T-helper 1 cell treated with Interleukin-12 subunit alpha and Interleukin-12 subunit beta and Interleukin-4 antibody, amounts not matched to agents 30 μg/mL and 1 μg/mL, for 36 hours (primary cell): ENCODE results near the gene FANCI.
A peak's percentile ranks its signal among the peaks of the same experiment; 100 is the strongest.

Source experiments
- H3K27ac Mint-ChIP-seq: one replicate; pipeline ENCODE4 v1.8.0; 2021; ENCODE audit warnings: mild to moderate bottlenecking, mixed read lengths
- H3K27me3 Mint-ChIP-seq: one replicate; pipeline ENCODE4 v1.8.0; 2021; ENCODE audit warnings: low read depth, mixed read lengths
- H3K36me3 Mint-ChIP-seq: one replicate; pipeline ENCODE4 v1.8.0; 2021; ENCODE audit warnings: low read depth, mixed read lengths
- H3K4me1 Mint-ChIP-seq: one replicate; pipeline ENCODE4 v1.8.0; 2021; ENCODE audit warnings: low read depth, mixed read lengths
- H3K4me3 Mint-ChIP-seq: one replicate; pipeline ENCODE4 v1.8.0; 2021; ENCODE audit warnings: mild to moderate bottlenecking, moderate library complexity, mixed read lengths
- H3K9me3 Mint-ChIP-seq: one replicate; pipeline ENCODE4 v1.8.0; 2021; ENCODE audit warnings: mixed read lengths

FANCI gene

GRCh38 chr15:89327113-89327512, 83.3 kb downstream of the FANCI start:
- H3K9me3 Mint-ChIP-seq = no peaks in the 10 kb centered on the region
- no peak overlapping the region for H3K4me3 Mint-ChIP-seq
- H3K27ac Mint-ChIP-seq = no peak overlapping the region
- H3K27me3 Mint-ChIP-seq = no peaks in the 10 kb centered on the region
- H3K36me3 Mint-ChIP-seq = peaks cover 78% of the 10 kb centered on the region
- H3K4me1 Mint-ChIP-seq = peaks cover 46% of the 10 kb centered on the region

- Mint-ChIP-seq H3K9me3 (no peaks in the 10 kb centered on the region), H3K4me3 (peak overlapping the region; percentile 53), H3K36me3 (peaks cover 73% of the 10 kb centered on the region), H3K4me1 (peaks cover 51% of the 10 kb centered on the region), H3K27me3 (no peaks in the 10 kb centered on the region), H3K27ac (peak overlapping the region; percentile 86)
These were observed 84.8 kb downstream of the FANCI start for GRCh38 chr15:89328398-89329254.

- H3K27me3 Mint-ChIP-seq = no peaks in the 10 kb centered on the region
- H3K9me3 Mint-ChIP-seq = no peaks in the 10 kb centered on the region
- H3K4me3 Mint-ChIP-seq = peak overlapping the region; percentile 53
- H3K36me3 Mint-ChIP-seq = peaks cover 66% of the 10 kb centered on the region
- peak overlapping the region; percentile 86 for H3K27ac Mint-ChIP-seq
- peaks cover 51% of the 10 kb centered on the region for H3K4me1 Mint-ChIP-seq
These were observed 85.7 kb downstream of the FANCI start for GRCh38 chr15:89329329-89330084.

- peak overlapping the region; percentile 53 for H3K4me3 Mint-ChIP-seq
- H3K27ac Mint-ChIP-seq = peak overlapping the region; percentile 86
- peaks cover 51% of the 10 kb centered on the region for H3K4me1 Mint-ChIP-seq
- peaks cover 5% of the 10 kb centered on the region for H3K27me3 Mint-ChIP-seq
- peaks cover 65% of the 10 kb centered on the region for H3K36me3 Mint-ChIP-seq
- H3K9me3 Mint-ChIP-seq = no peaks in the 10 kb centered on the region
These were observed 86.3 kb downstream of the FANCI start for GRCh38 chr15:89330119-89330518.

GRCh38 chr15:89330881-89331595, 87.3 kb downstream of the FANCI start:
- Mint-ChIP-seq H3K27ac (peak overlapping the region; percentile 86), H3K27me3 (peaks cover 6% of the 10 kb centered on the region), H3K9me3 (no peaks in the 10 kb centered on the region), H3K4me1 (peaks cover 58% of the 10 kb centered on the region), H3K4me3 (peak overlapping the region; percentile 53), H3K36me3 (peaks cover 59% of the 10 kb centered on the region)

GRCh38 chr15:89332446-89332845, 88.7 kb downstream of the FANCI start:
- H3K27ac Mint-ChIP-seq = peak overlapping the region; percentile 41
- H3K36me3 Mint-ChIP-seq = peaks cover 48% of the 10 kb centered on the region
- H3K9me3 Mint-ChIP-seq = no peaks in the 10 kb centered on the region
- H3K27me3 Mint-ChIP-seq = peaks cover 6% of the 10 kb centered on the region
- peaks cover 55% of the 10 kb centered on the region for H3K4me1 Mint-ChIP-seq
- H3K4me3 Mint-ChIP-seq = peak overlapping the region; percentile 81

- Mint-ChIP-seq H3K27ac (peak overlapping the region; percentile 59), H3K4me3 (peak overlapping the region; percentile 85), H3K27me3 (peaks cover 6% of the 10 kb centered on the region), H3K9me3 (no peaks in the 10 kb centered on the region), H3K4me1 (peaks cover 53% of the 10 kb centered on the region), H3K36me3 (peaks cover 42% of the 10 kb centered on the region)
These were observed 89.5 kb downstream of the FANCI start for GRCh38 chr15:89333011-89333860.

- Mint-ChIP-seq H3K27ac (peak overlapping the region; percentile 59), H3K36me3 (peaks cover 42% of the 10 kb centered on the region), H3K4me3 (peak overlapping the region; percentile 85), H3K9me3 (no peaks in the 10 kb centered on the region), H3K4me1 (peaks cover 51% of the 10 kb centered on the region), H3K27me3 (peaks cover 6% of the 10 kb centered on the region)
These were observed 90.3 kb downstream of the FANCI start for GRCh38 chr15:89333959-89334509.

GRCh38 chr15:89334510-89335297, 90.9 kb downstream of the FANCI start, which contains the start of gene POLG:
POLG (minus strand) TSS chr15:89334824; CDS start chr15:89333754, 1,070 bp downstream.
- peaks cover 35% of the 10 kb centered on the region for H3K36me3 Mint-ChIP-seq

GRCh38 chr15:89335298-89336041, 91.7 kb downstream of the FANCI start:
- H3K4me1 Mint-ChIP-seq = peaks cover 38% of the 10 kb centered on the region

More at GRCh38 chr15:89334510-89335297, 90.9 kb downstream of the FANCI start, which contains the start of gene POLG:
- Mint-ChIP-seq H3K4me3 (peak within 1 kb of the TSS; percentile 85), H3K27ac (peak within 1 kb of the TSS; percentile 97), H3K9me3 (no peaks in the 10 kb centered on the region), H3K4me1 (peaks cover 44% of the 10 kb centered on the region), H3K27me3 (peaks cover 6% of the 10 kb centered on the region)

GRCh38 chr15:89338036-89338435, 94.3 kb downstream of the FANCI start:
- H3K27me3 Mint-ChIP-seq = peaks cover 14% of the 10 kb centered on the region
- peaks cover 15% of the 10 kb centered on the region for H3K4me1 Mint-ChIP-seq
- no peak overlapping the region for H3K4me3 Mint-ChIP-seq
- H3K27ac Mint-ChIP-seq = no peak overlapping the region
- H3K9me3 Mint-ChIP-seq = no peaks in the 10 kb centered on the region
- H3K36me3 Mint-ChIP-seq = peaks cover 5% of the 10 kb centered on the region

More at GRCh38 chr15:89335298-89336041, 91.7 kb downstream of the FANCI start:
- H3K27ac Mint-ChIP-seq = peak overlapping the region; percentile 97
- H3K4me3 Mint-ChIP-seq = peak overlapping the region; percentile 80
- peaks cover 6% of the 10 kb centered on the region for H3K27me3 Mint-ChIP-seq
- no peaks in the 10 kb centered on the region for H3K9me3 Mint-ChIP-seq
- H3K36me3 Mint-ChIP-seq = peaks cover 28% of the 10 kb centered on the region

- H3K4me1 Mint-ChIP-seq = peaks cover 6% of the 10 kb centered on the region
- no peaks in the 10 kb centered on the region for H3K9me3 Mint-ChIP-seq
- no peak overlapping the region for H3K27ac Mint-ChIP-seq
- no peak overlapping the region for H3K4me3 Mint-ChIP-seq
- H3K27me3 Mint-ChIP-seq = peaks cover 16% of the 10 kb centered on the region
- H3K36me3 Mint-ChIP-seq = no peaks in the 10 kb centered on the region
These were observed 96.8 kb downstream of the FANCI start for GRCh38 chr15:89340573-89340972.
